HPDE6-E6E7 (cell line): ENCODE measurements around the gene PJVK.

Experiments used
- DNase-seq: peaks from one replicate; pipeline ENCODE4 v3.0.0; 2011; ENCODE audit warnings: missing footprints; ENCODE audit errors: extremely low spot score

PJVK gene

DNA sequence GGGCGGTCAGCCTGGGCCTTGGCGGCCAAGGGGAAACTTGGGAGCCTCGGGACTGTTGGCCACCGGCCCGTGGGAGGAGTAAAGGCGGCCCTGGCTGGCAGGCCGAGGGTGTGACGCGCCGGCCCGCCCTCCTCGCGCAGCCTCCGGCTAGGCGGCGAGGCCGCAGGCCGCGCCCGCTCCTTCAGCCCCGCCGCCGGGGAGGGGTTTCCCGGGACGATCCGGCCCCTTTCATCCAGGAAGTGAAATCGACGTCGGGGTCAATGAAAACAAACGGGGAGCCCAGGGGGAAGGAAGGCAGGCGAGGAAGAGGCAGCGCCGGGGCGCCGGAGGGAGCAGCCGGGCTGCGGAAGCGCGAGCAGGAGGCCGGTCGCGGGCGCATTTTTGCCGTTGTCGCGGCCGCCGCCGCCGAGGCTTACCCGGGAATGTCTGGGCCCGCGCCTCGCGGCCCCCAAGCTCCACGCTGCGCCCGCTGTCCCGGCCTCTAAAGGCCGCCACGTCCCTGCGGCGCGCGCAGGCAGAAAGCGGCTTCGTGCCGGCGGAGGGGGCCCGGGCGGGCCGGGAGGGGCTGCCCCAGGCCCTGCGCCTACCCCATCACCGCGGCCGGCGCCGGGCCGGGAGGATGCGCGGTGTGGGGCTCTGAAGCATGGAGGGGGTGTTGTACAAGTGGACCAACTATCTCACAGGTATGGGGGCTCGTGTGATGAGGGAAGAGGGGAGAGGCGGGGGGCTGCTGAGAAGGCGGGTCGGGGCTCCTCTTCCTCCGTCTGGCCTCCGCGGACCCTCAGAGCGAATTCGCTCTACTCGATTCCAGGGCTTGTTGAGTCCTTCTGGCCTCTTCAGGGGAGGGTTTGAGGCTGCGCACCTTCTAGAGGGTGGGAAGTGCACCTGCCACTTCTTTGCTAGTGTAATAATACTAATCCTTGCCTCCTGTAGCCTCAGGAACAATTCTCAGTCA lies 29.3 kb downstream of the PJVK start, which contains the start of gene PLEKHA3:
Gene PLEKHA3 (plus strand): TSS at position 231 of the 955 bp plus-strand sequence. CDS start 413 bp downstream, at position 644.
- DNase-seq = peak; percentile 89

DNA sequence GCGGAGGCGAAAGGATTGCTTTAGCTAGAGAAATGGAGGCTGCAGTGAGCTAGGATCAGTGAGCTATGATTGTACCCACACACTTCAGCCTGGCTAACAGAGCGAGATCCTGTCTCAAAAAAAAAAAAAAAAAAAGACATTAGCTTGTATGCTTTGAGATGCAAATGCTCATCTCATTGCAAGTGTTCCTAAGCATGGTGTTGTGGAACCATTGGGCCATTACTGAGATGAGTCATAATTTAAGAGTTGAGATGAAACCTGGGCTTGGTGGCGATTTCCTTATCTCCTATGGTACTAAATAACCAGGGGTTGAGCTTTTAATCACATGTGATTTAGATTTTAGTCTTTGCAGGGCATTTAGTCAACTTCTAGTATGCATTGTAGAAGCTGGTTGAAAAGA lies 31.3 kb downstream of the PJVK start:
- DNase-seq = no peak

DNA sequence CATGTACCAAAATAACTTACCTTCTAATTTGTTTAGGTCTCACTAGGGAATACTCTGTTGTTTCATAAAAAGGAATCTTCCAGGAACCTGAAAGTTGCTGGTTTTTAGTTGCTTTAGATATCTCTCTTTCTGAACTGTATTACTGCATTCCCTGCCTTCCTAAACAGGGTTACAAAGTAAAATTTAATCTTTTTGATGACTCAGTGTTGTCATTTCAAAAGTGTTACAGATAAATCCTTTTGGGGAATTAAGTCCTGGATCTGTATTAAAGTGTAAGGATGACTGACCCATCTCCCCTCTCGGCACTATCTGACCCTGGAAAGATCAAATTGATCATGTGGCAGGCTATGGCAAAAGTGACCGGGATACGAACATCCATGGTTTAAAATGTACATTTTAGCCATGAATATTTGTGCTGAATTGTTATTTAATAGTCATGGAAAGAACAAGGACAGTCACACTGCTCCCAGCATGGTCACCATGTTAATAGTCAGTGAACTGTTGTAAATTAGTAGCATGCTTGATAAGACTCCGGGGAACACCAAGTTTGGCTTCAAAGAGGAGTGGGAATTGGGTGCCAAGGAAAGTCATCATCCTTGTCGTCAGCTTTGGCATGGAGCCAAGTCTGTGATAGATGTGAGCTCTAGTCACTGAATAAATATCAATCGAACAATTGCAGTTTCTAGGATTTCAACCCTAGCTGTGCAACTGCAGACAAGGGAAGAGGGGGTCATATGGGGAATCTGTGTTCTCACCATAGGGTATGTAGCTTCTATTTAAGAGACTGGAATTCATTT lies 33.3 kb downstream of the PJVK start:
- no peak for DNase-seq

DNA sequence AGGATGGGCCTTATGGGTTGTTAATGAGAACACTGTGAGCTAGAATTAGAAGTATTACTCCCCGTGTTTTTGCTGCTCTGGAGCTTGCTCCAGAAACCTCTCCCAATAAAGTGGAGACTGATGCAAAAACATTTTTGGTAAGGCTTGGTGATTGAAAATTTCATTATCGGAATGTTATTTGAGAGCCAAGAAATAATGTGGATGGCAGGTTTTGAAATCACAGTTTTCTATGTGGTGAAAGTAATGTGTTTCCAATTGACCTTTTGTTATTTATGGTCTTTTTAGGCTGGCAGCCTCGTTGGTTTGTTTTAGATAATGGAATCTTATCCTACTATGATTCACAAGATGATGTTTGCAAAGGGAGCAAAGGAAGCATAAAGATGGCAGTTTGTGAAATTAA lies 34.2 kb downstream of the PJVK start:
- no peak for DNase-seq

DNA sequence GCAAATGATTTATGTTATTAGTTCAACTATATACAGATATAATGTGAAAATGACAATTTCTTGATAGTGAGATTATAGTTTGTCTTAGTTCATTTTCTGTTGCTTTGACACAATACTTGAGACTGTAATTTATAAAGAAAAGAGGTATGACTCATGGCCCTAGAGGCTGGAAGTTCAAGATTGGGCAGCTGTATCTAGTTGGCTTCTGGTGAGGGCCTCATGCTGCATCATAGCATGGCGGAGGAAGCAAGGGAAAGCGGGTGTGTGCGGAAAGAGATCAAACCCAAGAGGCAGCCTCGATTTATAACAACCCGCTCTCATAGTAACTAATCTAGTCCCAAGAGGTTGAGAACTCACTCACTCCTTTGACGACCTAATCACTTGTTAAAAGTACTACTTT lies 40.4 kb downstream of the PJVK start:
- no peak for DNase-seq

DNA sequence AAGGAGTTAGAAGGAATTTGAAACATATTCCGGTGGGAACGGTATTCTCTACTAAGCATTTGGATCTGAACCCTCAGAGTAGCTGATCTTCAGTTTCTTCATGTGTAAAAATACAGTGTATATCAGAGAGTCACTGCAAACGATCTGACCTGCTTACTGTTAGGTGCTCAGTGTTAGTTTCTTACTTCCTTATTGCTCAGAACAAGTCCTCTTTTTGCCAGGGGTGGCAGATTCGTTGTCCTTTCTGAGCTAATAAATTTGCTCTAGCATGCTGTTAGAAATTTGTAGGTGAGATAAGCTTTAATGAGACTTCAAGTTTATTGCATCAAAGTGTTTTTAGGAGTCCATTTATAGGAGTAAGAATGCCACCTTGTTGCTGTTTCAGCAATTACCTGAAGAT lies 44.9 kb downstream of the PJVK start:
- DNase-seq = no peak

DNA sequence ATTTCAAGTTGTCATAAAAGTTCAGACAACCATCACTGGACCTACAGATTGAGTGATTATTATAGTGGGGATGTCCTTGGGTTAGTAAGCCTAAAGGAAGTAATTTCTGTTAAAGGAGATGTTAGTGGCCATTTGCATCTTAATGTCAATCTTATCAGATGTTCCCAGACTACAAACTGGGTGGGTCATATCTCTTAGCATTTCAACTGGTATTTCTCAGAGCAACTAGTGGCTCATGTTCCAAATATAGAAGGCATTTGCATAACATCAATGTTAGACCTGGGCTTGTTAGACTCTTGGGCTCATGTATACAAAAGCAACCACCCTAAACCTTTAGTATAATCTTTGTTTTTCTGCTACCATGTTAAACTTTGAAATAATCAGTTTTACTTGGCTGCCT lies 47.0 kb downstream of the PJVK start:
- no peak for DNase-seq

DNA sequence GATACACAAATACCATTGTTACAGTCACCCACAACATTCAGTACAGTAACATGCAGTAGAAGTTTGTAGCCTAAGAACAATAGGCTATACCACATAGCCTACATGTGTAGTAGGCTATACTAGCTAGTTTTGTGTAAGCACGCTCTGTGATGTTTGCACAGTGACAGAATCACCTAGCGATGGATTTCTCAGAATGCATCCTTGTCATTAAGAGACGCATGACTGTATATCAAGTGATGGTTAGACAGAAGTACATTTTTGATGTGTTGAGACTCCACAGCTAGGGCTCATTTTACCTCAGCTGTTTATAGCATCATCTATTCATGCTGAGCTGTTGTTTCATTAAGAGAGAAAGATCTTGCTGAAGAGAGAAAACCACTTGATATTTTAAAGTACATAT lies 48.5 kb downstream of the PJVK start:
- DNase-seq = no peak

DNA sequence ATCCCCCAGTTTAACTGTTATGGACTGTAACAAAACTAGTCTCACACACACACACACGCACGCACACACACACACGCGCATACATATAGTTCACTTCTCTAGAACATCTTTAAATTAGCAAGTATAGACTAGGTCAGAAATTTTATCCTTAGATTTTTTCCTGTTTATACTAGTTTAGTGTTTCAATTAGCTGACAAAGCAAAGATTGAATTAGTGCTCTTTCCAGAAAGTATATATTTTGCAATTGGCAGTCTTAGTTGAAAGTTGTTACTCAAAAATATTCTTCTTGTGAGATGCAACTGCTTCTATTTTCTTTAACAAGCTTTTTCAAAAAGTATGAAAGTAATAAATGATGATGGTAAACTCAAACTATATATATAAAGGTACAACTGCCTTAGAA lies 51.6 kb downstream of the PJVK start:
- DNase-seq = no peak

DNA sequence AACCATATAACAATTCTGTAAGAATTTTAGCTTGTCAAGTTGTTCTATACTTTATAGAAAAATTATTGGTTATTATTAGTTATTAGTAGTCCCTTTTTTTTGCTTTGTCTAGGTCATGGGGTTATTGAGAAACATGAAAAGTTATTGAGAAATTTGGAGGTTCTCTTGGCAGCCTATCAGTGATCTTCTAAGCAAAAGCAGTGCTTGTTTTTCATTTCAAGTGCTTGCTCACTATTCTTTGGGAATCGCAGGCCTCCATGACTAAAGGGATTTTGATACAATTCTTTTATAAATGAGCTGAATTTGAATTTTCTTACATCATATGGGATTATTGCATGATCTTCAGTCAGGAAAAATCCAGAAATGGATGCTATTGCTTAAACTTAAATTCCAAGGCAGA lies 54.9 kb downstream of the PJVK start:
- no peak for DNase-seq

DNA sequence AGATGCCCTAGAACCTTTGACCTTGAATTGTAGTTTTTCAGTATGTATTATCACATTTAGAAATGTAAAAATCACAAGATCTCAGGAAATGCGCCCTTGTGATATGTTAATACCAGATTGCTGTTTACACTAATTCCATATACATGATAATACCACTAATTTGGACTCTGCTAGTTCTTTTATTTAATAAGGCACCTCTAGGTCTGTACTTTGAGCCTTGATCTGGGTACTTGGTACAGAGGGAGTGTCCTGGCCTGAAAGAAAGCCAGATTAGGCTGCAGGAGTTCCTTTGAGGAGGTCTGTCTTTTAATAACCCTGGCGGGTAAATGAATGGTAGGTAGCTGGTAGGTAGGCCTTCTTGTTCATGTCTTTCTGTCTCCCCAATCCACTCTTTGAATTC lies 55.3 kb downstream of the PJVK start:
- no peak for DNase-seq

DNA sequence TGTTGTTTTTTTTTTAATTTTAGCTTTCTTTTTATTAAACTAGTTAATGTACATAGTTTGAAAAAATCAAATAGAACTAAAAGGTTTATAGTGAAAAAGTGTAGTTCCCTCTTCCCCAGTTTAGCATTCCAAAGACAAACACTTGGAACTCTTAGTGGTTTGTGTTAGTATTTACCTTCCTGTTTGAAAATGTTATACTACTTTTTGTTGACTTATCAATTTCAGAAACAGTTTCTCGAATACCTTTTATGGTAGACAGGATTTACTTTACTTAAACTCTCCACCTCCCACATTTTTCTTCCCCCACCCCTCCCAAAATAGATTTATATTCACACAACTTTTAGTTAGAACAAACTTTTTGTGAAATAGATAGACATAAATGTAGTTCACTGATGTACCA lies 55.8 kb downstream of the PJVK start:
- DNase-seq = no peak

DNA sequence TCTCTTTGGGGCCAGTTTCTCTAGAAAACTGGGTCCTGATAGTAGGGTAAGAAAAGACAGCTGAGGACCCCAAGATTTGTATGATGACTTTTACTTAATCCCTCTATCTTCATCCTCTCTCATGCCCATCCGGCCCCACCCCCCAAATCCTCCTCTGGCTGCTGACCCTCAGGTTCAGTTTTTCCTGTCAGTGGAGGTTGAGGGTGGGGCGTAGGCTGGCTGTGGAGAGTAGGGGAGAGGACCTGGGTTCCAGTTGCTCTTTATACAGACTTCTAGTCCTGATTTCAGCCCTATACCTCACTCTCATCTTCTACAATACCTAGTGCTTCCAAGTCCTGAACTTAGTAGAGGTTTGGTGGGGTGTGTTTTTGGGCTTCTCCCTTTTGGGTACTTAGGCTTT lies 57.5 kb downstream of the PJVK start:
- DNase-seq = no peak

DNA sequence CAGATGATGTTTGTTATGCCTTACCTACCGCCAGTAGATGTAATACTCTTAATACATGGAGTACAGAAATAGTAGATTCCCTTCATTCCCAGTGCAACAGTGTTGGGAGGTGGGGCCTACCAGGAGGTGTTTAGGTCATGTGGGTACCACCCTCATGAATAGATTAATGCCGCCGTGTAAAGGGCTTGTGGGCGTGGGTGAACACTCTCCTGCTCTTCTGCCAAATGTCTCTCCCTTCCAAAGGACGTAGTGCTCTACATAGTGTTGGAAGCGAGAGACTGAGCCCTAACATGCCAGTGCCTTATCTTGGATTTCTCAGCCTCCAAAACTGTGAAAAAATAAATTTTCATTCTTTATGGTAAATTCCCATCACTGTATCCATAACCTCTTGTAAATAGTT lies 59.2 kb downstream of the PJVK start:
- DNase-seq = no peak
